Measurements from ENCODE around the gene RBM17.
"Not testable (repeated sequence)": the region's sequence is repeated elsewhere in the genome, so short reads cannot be mapped to it uniquely, and the experiment has no call there.

Gene RBM17

DNA sequence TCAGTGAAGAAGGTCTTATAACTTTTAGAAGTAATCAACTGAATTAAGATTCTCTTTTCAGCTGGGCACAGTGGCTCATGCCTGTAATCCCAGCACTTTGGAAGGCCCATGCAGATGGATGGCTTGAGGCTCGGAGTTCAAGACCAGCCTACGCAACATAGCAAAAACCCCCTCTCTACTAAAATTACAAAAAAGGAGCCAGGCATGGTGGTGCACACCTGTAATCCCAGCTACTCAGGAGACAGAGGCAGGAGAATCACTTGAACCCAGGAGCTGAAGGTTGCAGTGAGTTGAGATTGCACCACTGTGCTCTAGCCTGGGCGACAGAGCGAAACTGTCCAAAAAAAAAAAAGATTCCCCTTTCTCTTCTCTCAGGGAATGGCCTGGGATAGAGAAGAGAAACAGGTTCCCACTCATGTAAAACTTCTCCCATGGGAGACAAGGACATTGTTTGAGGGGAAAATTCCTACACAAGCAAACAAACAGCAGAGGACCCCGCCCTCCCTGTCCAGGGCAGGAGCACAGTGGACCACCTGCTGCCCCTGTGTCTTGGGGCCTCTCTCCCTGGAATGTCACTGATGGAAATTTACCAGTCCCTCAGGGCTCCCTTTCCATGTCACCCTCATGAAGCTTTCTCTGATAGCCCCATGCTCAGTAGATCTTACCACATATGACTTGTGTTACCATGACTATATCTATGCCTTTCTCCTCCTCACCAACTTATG lies 32.3 kb upstream of the RBM17 start:
- DNase-seq: no peak

DNA sequence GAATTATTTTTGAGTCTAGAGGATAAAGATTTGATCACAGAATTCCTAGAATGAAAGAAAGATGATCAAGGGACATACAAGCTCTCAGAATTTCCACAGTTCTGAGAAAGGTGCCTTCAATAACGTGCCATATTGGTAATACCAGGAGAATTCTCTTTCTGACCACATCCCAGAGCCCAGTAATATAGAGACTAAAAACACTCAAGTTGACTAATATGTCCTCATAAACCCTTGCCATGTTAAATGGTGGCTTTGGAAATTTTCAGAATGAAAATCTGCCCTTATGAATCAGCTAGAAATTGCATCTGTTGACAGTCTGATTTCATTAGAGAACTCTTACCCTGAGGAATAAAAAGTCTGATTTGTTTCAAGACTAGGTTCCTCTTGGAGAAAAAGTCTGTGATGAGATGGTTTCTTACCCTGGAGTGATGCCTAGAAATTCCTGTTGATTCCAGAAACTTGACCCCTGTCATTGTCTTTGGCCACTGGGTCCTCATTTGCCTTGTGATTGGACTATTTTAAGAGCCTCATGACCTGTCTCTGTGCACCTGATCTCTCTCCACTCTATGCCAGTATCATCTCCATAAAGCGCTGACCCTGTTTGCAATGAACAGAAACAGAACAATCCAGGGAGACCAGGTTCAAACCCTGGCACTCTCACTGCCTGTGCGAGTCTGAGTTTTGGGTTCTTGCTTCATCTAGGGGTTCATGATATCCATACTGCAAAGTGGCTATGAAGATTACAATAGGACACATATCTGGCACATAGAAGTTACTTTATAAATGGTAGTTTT lies 30.0 kb upstream of the RBM17 start:
- DNase-seq: no peak

DNA sequence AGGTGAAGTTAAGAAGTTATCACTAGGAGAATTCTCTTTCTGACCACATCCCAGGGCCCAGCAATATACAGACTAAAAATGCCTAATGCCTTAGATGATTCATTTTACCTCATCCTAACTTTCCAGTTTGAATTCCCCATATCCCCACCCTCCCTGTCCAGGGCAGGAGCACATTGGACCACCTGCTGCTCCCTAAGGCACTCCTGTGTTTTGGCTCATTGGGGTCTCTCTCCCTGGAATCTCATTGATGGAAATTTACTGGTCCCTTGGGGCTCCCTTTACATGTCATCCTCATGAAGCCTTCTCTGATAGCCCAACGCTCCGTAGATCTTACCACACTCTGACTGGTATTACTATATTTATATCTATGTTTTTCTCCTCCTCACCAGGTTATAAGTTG lies 29.3 kb upstream of the RBM17 start:
- DNase-seq: no peak

DNA sequence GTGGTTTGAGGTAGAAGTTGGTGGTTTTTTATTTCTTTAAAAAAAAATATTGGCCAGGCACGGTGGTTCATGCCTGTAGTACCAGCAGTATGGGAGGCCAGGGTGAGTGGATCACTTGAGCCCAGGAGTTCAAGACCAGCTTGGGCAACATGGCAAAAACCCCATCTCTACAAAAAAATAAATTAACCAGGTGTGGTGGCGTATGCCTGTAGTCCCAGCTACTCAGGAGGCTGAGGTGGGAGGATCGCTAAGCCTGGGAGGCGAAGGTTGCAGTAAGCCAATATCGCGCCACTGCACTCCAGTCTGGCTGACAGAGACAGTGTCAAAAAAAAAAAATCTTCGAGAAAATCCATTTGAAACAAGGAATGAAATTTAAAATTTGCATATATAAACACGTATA lies 27.8 kb upstream of the RBM17 start:
- DNase-seq: no peak

DNA sequence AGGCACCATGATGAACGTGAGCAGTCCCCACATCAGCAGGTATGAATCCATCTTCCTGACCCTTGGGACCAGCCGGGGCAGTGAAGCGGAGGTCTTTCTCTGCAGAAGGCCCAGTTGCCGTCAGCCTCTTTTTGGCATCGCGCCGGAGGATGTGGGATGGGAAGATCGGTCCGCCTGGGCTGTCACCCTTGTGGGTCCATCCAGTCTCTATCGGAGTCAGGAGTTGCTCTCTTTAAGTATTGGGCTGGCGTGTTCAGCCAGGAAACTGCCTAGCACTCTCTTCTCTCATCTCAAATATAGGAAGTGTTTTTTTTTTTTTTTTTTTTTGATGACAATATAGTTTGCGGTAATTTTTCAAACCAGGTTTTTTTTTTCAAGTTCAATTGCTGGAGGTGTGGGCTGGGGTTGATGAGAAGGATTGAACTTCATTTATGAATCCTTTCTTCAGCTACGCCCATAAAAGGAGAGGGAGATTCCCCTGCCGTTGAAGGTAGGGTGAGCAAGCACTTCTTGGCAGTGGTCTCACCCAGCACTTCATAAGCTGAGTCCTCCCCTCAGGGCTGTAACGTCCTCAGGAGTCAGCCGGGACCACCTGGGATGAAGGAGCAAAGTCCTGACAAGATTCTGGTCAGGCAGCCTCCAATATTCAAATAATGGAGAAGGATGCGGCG lies 26.6 kb upstream of the RBM17 start, which contains the start of gene IL2RA:
Gene IL2RA, minus strand, starts transcription at position 267 of the 671 bp plus-strand sequence. Its CDS starts 216 bp downstream, at position 51.
- DNase-seq: no peak

DNA sequence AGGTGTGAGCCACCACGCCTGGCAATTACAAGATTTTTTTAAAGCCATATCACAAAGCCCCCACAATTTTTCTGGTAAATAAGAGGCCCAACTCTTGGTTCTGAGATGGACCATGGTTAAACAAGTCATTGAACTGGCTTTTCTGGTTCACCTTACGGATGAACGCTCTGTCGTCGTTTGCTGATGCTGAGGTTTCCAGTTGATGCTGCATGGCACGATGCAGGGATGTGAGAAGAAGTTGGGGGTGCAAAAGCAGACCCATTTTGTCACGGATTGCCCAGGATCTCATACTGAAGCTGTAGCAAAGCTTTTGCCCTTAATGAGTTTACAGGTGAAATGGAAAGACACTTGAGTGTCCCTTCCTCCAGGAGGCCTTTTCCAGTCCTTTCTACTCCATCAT lies 24.7 kb upstream of the RBM17 start:
- DNase-seq: no peak

DNA sequence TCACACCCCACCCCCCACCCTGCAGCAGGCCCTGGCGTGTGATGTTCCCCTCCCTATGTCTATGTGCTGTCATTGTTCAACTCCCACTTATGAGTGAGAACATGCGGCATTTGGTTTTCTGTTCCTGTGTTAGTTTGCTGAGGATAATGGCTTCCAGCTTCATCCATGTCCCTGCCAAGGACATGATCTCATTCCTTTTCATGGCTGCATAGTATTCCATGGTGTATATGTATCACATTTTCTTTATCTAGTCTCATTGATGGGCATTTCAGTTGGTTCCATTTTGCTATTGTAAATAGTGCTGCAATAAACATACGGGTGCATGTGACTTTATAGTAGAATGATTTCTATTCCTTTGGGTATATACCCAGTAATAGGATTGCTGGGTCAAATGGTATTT lies 24.1 kb upstream of the RBM17 start:
- DNase-seq: not testable (repeated sequence)

DNA sequence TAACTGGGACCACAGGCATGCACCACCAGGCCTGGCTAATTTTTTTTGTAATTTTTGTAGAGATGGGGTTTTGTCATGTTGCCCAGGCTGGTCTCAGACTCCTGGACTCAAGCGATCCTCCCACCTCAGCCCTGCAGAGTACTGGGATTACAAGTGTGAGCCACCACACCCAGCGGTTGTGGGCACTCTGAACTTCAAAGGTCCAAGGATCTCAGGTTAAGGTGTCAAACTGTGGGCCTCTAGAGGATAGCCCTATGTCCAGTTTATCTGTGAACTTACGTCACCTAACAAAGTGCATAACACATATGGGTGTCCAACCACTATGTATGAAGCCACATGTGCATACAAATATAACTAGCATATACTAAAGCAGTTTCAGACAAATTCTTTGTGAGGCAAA lies 23.4 kb upstream of the RBM17 start:
- DNase-seq: no peak

DNA sequence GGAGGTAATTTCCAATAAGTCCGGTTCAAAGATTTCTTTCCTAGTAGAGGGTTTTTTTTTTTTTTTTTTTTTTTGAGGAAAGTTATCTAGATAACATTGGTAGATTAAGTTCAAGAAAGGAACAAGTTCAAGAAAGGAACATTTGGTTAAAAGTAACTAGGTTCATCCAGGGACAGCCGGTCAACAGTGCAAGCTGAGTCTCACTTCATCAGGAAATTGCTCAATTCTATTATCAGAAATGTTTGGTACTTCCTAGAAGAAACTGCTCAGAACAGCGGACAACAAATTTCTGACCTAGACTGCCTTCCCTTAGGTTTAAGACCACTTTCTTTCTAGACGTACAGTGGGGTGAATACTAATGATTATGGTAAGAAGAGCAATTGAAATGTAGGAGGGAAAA lies 23.0 kb upstream of the RBM17 start:
- DNase-seq: no peak

DNA sequence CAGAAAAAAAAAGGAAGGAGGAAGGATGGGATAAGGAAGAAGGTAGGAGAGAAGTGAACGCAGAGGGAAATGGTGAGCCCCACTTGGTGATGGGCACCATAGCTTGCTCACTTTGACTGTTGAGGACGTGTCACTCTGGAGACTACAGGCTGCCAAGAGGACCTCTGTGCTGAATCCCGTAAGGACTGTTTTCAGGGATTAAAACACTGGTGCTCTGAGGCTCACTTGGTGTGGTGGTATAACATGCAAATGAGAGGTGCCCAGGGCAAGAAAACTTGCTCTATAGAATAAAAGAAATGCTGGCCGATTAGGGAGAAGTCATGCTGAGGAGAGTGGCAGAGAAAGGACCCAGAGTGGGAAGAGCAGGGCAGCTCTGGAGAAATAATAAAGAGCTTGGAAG lies 21.4 kb upstream of the RBM17 start:
- DNase-seq: no peak

DNA sequence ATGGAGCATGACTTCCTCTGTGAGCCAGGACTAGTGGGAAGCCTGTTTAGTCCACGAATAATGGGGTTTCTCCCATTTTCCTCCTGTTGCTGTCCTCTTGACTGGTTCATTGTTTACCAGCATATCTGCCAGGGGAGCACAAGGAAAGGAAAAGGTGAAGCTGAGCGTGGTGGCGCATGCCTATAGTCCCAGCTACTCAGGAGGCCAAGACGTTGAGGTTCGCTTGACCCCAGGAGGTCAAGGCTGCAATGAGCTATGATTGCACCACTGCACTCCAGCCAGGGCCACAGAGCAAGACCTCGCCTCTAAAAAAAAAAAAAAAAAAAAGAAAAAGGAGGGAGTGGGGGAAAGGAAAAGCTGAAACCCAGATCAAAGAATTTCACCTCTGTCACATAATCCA lies 20.8 kb upstream of the RBM17 start:
- no peak for DNase-seq

DNA sequence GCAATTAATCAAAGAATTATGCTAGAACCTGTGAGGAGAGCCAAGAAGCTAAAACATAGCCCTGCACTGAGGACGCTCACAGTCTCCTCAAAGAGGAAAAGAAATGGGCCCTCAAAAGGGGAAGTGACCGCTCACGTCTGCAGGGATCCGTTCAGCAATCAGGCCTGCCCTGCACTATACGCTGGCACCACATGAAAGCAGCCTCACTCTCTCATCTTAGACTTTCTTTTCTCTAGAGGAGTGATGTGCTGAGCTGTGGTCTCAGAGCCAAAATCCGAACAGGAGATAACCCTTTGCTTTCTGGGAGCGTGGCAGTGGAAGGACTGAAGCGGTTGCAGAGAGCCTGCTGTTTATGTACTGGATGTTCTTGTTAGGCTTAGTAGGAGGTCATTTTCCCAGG lies 20.4 kb upstream of the RBM17 start:
- DNase-seq: no peak

DNA sequence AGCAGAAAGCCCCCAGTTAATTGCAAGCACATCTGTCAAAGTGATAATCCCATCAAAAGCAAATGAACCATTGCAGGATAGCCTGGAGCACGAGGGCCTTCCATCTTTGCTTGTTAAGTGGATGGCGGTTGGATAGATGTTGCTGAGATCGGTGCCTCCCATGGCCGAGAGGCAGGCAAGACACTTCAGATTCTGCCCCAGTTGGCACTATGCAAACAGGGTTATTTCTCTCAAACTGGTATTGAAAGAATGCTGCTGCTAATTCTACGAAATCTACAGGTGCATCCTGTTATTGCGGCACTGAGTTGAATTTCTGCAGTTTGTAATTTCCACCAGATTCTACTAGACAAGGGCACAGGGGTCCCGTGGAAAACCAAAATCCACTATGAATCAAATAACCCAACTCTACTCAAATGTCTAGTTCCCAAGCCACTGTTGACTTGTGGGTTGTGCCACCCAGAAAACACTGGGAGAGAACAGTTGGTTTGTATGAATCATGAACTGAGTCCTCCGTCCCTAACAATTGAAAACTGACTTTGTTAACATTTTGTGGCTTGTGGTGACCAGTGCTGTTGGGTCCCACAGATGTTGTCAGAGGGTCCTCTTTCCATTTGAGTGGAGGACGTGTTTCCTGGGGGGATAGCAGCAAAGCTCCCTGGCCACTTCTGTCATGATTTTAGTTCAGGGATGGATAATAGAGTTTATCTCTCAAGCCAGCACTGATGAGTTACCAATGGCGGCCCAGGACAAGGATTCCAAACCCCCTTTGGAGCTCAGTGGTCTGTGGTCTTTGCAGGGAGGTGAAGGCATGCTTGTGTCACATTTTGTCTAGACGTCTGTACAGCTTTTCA lies 19.5 kb upstream of the RBM17 start:
- no peak for DNase-seq

DNA sequence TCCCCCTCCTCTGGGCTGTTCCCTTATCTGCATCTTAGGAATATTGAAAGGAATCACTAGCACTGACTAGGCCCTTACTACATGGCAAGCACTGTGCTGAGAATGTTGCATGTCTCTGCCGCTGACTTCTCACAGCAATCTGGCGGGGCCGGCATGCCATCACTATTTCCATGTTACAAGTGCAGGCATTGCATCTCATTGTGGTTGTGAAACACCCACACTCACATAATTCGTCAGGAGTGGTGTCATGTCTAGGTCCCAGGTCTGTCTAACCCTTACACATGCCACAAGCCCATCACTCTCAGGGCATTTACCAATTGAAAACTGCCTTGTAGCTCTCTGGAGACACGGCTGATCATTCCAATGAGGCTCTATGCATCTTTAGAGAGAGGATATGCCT lies 18.2 kb upstream of the RBM17 start:
- DNase-seq: no peak

DNA sequence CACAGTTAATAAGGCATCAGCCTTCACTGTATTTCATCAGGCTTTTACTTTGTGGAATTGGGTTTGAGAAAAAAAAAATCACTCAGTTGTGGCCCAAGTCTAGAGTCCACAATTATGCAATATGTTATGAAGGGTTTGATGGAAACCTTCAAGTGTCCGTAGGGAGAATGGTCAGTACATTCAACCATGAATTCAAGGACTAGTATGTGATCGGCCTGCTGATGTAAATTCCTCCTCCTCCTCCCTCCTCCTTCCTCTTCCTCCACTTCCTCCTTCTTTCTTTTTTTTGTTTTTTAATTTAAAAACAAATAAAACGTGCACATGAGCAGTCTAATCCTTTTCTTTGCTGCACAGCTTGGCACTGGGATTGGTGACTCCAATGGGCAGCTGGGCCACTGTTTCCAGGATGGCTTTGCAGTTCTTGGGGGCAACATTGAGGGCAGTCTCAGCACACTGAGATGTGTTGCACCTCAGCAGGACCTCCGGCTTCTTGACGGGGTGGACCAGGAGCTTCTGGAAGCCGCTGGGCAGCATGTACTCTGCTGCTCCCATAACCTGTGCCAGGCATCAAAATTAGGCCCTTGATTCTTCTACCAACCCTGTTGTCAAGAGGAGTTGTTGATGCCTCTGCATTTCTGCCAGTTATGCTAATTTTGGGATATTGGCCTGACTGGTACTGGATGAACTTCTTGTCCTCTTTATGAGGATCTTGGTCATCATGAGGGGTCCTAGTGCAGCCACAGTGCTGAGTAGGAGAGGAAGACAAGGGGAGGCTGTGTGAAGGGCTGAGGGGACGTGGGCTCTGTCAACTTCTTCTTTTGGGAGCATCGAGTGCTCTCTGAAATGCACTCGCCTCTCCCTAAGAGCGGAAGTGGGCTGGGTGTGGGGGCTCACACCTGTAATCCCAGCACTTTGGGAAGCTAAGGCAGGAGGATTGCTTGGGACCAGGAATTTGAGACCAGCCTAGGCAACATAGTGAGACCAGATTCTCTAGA lies 17.4 kb upstream of the RBM17 start:
- no peak for DNase-seq

DNA sequence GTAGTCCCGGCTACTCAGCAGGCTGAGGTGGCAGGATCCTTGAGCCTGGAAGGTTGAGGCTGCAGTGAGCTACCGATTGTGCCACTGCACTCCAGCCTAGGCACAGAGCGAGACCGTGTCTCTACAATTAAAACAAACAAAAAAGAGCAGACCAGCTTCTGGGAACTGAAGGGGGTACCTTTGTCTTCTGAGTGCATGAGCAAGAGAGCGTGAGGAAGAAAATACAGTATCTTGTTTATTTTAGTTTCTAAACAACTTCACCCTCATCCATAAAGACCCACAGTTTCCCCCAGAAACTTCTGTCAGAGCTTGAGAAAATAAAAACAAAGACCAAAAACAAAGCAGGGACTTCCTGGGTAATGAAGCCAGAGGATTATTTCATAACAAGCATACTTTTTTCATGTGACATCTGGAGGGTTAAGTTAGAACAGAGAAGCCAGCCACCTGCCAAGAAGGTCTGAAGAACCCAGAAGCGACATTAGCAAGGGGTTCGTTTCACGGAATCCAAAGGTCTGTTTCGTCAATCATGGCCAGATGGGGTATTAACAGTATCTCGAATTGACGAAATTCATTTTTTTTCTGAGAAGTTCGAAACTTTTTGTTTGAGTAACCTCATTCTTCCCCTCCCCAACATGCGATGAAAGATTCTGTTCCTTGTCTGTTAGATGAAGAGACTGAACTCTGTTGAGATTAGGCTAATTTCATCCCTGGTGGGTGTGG lies 16.5 kb upstream of the RBM17 start:
- no peak for DNase-seq

DNA sequence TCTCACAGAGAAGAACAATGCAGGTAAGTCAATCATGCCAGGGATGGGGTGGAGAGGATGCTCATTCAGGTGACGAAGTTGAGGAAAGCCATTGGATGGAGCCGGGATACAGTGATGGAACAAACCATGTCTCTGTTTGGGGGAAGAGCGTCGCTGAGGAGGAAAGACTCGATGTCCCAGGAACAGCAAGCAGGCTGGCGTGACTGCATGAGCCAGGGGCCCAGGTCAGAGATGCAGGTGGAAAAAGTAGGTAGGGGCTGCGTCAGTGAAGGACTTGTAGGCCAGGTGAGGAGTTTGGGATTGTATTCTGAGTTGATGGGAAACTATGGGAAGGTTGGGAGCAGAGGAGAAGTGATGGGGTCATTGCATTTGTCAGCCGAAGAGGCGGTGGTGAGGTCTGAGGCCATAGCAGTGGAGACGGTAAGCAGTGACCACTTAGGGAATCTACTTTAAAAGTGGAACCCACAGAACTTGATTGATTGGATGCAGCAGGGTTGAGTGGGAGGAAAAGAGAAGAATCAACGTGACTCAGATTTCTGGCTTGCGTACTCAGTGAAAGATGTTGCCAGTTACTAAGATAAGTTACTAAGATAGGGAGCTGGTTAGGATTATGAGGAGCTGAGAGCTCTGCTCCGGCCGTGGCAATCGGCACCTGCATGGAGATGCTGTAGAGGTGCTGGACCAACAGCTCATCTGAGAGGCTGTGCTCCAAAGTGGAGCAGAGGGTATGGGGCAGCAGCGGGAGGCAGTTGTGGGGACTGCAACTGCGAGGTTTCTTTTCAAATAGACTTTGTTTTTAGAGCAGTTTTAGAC lies 14.1 kb upstream of the RBM17 start:
- no peak for DNase-seq

DNA sequence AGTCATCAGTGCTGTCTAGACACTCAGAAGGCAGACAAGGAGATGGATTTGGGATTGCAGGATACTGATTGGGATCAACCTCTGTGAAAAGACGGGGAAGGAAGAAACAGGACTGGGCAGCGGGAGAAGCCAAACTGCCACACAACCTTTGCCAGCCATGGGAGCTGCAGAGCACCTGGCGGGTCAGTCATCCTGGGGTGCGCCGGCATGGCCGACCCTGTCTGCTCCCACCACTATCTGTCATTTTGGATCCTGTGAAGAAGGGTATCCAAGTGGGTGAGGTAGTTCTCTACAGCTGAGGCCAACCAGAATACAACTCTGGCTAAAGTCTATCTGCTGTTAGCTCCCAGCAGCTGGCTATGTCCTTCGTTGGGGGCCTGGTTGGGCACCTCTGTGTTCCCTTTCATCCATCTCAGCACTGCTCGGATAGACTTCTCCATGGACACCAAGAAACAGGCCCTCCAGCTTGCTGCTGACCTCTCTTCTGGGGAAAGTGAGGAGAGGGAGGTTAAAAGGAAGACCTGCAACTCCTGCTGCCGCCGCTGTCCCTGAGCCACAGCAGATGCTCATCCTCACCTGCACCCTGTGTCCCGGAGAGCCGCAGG lies 11.7 kb upstream of the RBM17 start:
- no peak for DNase-seq

DNA sequence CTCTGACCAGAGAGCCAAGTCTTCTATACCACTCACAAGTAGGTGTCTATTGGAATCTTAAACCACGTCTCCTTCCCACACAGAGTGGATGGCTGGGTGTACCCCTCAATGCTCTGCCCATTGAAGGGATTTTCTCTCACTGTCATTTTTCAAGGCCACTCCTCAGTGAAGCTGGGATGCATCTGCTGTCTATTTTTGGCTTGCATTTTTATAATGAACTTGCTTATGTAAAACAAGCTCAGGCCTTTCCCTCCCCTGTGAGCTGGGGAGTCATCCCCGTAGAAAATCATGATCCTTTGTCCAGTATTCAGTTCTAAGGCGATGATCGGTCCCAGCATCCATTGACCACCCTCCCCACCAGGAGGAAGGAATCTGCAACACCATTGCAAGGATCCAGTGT lies 9.8 kb upstream of the RBM17 start:
- DNase-seq: no peak

Measured in fibroblast of skin of back (primary cell).